Memory B cell (primary cell): ENCODE results near the gene SLC25A36.

Source experiments
- ATAC-seq: fragments of 150-1000 bp; cut with Tn5 transposase; 2 replicates; pipeline ENCODE4 v1.10.0; 2021; ENCODE audit warnings: low read depth, mild to moderate bottlenecking, moderate library complexity
- DNase-seq, 2 donors: peaks; one replicate each; pipeline ENCODE4 v3.0.0; 2022; ENCODE audit warnings: low spot score in 2 of 2
- H3K27ac Mint-ChIP-seq: one replicate; pipeline ENCODE4 v1.8.0; 2022; ENCODE audit warnings: mild to moderate bottlenecking, moderate library complexity, mixed read lengths
- H3K27me3 Mint-ChIP-seq: one replicate; pipeline ENCODE4 v1.8.0; 2022; ENCODE audit warnings: mixed read lengths
- H3K36me3 Mint-ChIP-seq: one replicate; pipeline ENCODE4 v1.8.0; 2022; ENCODE audit warnings: mild to moderate bottlenecking, mixed read lengths
- H3K4me1 Mint-ChIP-seq: one replicate; pipeline ENCODE4 v1.8.0; 2022; ENCODE audit warnings: mixed read lengths
- H3K4me3 Mint-ChIP-seq: one replicate; pipeline ENCODE4 v1.8.0; 2022; ENCODE audit warnings: mild to moderate bottlenecking, moderate library complexity, mixed read lengths
- H3K9me3 Mint-ChIP-seq: one replicate; pipeline ENCODE4 v1.8.0; 2022; ENCODE audit warnings: mixed read lengths

Gene SLC25A36, protein sequence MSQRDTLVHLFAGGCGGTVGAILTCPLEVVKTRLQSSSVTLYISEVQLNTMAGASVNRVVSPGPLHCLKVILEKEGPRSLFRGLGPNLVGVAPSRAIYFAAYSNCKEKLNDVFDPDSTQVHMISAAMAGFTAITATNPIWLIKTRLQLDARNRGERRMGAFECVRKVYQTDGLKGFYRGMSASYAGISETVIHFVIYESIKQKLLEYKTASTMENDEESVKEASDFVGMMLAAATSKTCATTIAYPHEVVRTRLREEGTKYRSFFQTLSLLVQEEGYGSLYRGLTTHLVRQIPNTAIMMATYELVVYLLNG

DNA sequence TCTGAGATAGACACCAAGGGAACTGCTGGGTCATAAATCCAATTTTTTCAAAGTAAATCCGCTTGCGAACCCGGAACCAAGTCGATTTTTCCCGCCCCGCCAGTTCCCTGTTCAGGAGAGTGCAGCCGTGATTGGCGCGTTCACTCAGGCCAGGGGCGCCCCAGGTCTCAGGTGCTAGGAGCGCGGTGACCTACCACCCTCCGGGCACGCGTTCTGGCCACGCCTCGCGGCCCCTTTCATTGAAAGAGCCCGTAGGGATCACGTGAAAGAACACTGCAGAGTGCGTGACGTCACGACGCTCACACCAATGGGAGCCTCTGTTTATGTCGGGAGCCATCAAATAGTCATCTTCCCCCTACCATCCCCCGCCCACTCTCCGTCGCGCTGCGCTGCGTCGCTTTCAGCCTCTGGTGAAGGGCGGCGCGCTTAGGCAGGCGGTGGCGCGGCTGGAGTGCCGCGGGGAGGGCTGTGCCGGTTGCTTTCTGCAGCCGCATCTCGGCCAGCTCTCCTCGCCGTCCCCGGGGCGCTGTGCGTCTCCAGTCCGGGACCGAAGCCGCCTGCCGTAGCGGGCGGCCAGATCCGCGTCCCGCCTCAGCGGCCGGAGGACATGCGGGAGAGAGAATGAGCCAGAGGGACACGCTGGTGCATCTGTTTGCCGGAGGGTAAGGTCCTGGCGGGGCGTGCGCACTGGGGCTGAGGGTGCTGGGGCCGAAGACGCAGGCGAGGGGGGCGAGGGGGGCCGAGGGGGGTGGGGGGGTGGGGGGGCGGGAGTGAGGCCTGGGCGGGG, at the start of gene SLC25A36:
SLC25A36 (plus strand) TSS at position 403 of the 787 bp plus-strand sequence; CDS start at position 622, 219 bp downstream.
- peak within 1 kb of the TSS; percentile 96 for H3K4me3 Mint-ChIP-seq
- no peaks in the 10 kb centered on the region for H3K27me3 Mint-ChIP-seq
- H3K4me1 Mint-ChIP-seq = peaks cover 22% of the 10 kb centered on the region
- DNase-seq = peak; percentile 89 to 92
- ATAC-seq = peak; percentile 93
- peak within 1 kb of the TSS; percentile 98 for H3K27ac Mint-ChIP-seq
- H3K9me3 Mint-ChIP-seq = no peaks in the 10 kb centered on the region
- peaks cover 3% of the 10 kb centered on the region for H3K36me3 Mint-ChIP-seq

DNA sequence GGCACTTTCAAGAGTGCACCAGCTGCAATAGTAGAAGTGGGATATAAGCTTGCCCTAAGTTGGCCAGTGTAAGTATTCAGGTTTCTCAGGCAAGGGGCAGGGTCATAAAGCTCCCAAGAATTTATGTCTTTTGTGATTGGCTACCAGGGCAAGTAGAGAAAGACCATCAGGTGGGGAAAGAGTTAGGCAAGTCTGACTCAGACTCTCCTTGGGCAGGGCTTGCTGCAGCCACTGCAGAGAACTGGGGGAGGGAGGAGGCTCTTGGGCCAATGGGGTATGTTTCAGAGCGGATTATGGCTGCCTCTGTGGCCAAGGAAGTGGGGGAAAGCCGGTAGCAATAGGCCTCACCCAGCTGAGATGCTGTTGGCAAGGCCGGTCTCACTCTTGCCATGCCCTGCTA, 44.6 kb upstream of the SLC25A36 start:
- H3K9me3 Mint-ChIP-seq = no peaks in the 10 kb centered on the region
- H3K36me3 Mint-ChIP-seq = no peaks in the 10 kb centered on the region
- no peak overlapping the region for H3K4me3 Mint-ChIP-seq
- H3K4me1 Mint-ChIP-seq = peaks cover 3% of the 10 kb centered on the region
- ATAC-seq (no peak), DNase-seq (no peak)
- no peak overlapping the region for H3K27ac Mint-ChIP-seq
- H3K27me3 Mint-ChIP-seq = peaks cover 16% of the 10 kb centered on the region

DNA sequence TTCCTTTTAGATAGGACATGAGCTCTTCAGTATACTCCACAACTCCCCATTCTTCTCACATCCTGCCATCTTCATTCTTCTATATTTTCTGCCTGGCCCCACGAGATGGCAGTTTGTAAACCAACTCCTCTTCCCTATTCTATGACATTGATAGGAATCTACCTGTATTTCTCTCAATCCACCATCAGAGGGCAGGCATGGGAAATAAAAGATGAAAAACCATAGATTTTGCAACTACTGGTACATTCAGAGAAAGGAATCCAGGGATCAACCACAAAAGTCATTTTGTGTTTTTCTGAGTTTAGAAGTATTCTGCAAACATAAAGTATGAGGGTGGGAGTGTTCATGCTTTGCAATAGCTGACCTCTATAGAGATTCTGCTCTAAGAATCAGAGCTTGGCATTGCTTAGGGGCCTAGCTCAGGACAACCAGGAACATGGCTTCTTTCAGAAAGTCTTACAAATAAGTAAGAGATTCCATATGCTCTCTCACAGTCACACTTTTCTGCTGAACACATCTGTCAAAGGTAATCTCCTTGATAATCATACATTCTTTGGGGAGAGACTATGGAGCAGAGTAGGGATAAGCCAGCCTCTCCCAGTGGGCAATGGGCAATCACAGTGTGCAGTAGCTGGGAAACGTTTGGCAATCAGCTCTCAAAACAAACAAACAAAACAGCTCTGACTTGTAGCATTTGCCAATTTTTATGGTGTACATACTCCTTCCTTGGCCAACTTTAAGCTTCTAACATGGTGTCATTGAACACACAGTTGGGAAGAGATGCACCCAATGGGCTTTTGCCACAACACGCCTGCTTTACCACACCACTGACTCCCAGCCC, 43.1 kb upstream of the SLC25A36 start:
- Mint-ChIP-seq H3K36me3 (no peaks in the 10 kb centered on the region), H3K27me3 (peaks cover 11% of the 10 kb centered on the region), H3K9me3 (no peaks in the 10 kb centered on the region), H3K4me3 (no peak overlapping the region), H3K27ac (no peak overlapping the region), H3K4me1 (peaks cover 3% of the 10 kb centered on the region)
- DNase-seq (peak in 1 of 2 donors; percentile 17), ATAC-seq (peak; percentile 49)

DNA sequence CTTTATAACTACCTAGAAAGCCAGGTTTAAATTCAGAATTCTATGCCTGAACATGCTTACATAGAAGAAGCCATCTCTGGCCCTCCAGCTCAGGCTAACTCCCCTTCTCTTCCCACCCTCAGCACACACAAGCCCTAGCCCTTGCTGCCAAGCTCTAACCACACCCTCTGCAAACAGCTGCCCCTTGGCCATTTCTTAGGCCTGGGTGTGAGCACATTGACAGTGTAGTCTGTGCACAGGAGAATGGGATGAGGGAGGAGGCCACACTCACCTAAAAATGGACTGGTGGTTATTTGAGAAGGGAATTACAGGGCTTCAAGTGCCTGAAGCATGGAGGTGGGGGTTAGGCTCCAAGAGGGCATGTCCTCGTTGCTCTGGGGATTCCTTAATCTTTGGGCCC, 42.3 kb upstream of the SLC25A36 start:
- Mint-ChIP-seq H3K4me3 (no peak overlapping the region), H3K36me3 (no peaks in the 10 kb centered on the region), H3K27me3 (peaks cover 9% of the 10 kb centered on the region), H3K4me1 (peaks cover 3% of the 10 kb centered on the region), H3K9me3 (no peaks in the 10 kb centered on the region), H3K27ac (no peak overlapping the region)
- no peak for DNase-seq
- no peak for ATAC-seq

DNA sequence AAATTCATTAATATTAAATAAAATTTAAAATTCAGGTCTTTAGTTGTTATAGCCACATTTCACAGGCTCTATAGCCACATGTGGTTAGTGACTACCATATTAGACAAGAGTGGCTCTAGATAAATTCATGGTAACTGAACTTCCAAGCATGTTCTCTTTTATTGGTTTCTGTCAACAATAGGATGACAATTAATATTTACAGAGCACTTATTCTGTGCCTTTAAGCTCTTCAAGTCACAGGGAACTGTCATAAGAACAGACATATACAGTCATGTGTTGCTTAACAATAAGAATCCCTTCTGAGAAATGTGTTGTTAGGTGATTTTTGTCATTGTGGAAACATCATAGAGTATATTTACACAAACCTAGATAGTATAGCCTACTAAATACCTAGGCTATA, 38.8 kb upstream of the SLC25A36 start:
- H3K27ac Mint-ChIP-seq = no peak overlapping the region
- peaks cover 3% of the 10 kb centered on the region for H3K4me1 Mint-ChIP-seq
- ATAC-seq = no peak
- peaks cover 4% of the 10 kb centered on the region for H3K27me3 Mint-ChIP-seq
- H3K9me3 Mint-ChIP-seq = no peaks in the 10 kb centered on the region
- H3K4me3 Mint-ChIP-seq = no peak overlapping the region
- no peaks in the 10 kb centered on the region for H3K36me3 Mint-ChIP-seq
- no peak for DNase-seq

DNA sequence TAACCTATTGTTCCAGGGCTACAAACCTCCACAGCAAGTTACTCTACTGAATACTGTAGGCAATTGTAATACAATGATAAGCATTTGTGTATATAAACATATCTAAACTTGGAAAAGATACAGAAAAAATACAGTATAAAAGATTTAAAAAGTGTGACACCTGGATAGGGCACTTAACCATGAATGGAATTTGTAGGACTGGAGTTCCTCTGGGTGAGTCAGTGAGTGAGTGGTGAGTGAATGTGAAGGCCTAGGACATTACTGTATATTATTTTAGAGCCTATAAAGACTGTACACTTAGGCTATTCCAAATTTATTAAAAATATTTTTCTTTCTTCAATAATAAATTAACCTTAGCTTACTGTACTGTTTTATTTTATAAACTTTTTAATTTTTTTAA, 38.4 kb upstream of the SLC25A36 start:
- Mint-ChIP-seq H3K4me3 (no peak overlapping the region), H3K36me3 (no peaks in the 10 kb centered on the region), H3K27me3 (peaks cover 4% of the 10 kb centered on the region), H3K9me3 (no peaks in the 10 kb centered on the region), H3K4me1 (peaks cover 2% of the 10 kb centered on the region), H3K27ac (no peak overlapping the region)
- no peak for ATAC-seq
- no peak for DNase-seq

DNA sequence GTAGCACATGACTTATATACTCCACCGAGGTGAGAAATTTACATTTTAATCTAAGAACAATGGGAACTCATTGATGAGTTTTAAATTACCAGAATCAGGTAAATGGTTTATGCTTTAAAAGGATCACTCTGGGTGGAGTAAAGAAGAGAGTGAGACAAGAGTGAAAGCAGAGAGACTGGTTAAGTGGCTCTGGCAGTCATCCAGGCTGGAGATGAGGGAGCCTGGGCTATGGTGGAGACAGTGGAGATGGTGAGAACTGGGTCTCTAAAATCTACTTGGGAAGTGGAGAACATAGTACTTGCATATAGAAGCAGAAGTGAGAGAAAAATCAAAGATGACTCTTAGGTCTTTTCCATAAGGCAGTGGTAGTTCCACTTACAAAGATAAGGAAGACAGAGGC, 37.1 kb upstream of the SLC25A36 start:
- no peak for DNase-seq
- no peaks in the 10 kb centered on the region for H3K4me1 Mint-ChIP-seq
- peaks cover 2% of the 10 kb centered on the region for H3K27me3 Mint-ChIP-seq

DNA sequence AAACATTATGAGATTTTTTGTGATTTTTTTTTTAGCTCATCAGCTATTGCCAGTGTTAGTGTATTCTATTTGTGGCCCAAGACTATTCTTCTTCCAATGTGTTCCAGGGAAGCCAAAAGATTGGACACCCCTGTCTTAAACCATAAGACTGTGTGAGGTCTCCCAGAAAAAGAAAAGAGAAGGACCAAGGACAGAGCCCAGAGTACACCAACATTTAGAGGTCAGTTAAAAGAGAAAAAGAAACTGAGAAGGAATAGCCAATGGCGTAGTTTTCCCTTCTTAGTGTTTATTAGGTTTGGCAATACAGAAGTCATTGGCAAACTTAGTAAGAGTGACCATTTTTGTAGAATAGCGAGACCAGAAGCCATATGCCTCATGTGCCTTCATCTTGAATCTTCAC, 36.1 kb upstream of the SLC25A36 start:
- no peak overlapping the region for H3K4me3 Mint-ChIP-seq
- peaks cover 2% of the 10 kb centered on the region for H3K27me3 Mint-ChIP-seq
- no peaks in the 10 kb centered on the region for H3K36me3 Mint-ChIP-seq
- ATAC-seq (no peak), DNase-seq (no peak)
- no peaks in the 10 kb centered on the region for H3K4me1 Mint-ChIP-seq
- H3K9me3 Mint-ChIP-seq = no peaks in the 10 kb centered on the region
- H3K27ac Mint-ChIP-seq = no peak overlapping the region

More for the DNA sequence above, 37.1 kb upstream of the SLC25A36 start:
- Mint-ChIP-seq H3K27ac (no peak overlapping the region), H3K36me3 (no peaks in the 10 kb centered on the region), H3K9me3 (no peaks in the 10 kb centered on the region), H3K4me3 (no peak overlapping the region)
- no peak for ATAC-seq

DNA sequence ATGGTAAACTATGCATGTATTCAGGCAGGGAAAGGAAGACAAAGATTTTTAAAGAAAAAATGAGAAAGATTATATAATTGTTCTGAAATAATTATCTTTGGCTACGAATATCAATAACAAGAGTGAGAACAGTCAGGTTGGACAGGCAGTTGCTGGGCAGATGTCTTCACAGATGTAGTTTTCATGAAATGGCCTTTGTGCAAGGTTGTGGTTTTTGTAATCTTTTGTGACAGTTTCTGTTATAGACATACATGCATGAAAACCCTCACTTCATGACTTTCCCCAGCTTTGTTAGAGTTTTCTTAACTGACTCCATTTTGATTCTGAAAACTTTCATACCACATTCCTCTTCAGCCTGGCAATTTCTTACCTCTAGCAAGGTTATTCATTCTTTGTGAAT, 34.9 kb upstream of the SLC25A36 start:
- Mint-ChIP-seq H3K36me3 (no peaks in the 10 kb centered on the region), H3K27me3 (peaks cover 5% of the 10 kb centered on the region), H3K4me3 (no peak overlapping the region), H3K9me3 (no peaks in the 10 kb centered on the region), H3K4me1 (peaks cover 2% of the 10 kb centered on the region), H3K27ac (no peak overlapping the region)
- ATAC-seq (no peak), DNase-seq (no peak)

DNA sequence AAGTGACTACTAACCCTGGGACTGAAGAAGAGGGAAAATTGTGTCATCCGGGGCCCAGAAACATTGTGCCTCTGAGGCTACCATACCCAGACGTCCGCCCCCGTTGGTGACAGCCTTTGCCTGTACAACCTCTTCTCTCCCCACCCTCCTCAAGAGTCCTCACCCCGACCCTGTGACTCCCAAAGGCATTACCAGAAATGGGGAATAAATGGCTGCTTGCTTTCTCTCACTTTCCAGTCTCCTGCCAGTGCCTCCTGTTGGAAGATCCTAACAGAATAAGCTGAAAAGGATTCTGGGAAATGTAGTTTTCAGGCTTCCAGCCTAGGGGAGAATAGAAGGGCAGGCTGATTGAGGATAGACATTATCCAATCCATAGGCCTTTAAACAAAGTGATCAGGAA, 30.8 kb upstream of the SLC25A36 start:
- DNase-seq = no peak
- peak overlapping the region; percentile 73 for H3K4me3 Mint-ChIP-seq
- H3K27me3 Mint-ChIP-seq = peaks cover 5% of the 10 kb centered on the region
- H3K9me3 Mint-ChIP-seq = no peaks in the 10 kb centered on the region
- no peaks in the 10 kb centered on the region for H3K36me3 Mint-ChIP-seq
- H3K4me1 Mint-ChIP-seq = peaks cover 2% of the 10 kb centered on the region
- H3K27ac Mint-ChIP-seq = no peak overlapping the region
- ATAC-seq = no peak

DNA sequence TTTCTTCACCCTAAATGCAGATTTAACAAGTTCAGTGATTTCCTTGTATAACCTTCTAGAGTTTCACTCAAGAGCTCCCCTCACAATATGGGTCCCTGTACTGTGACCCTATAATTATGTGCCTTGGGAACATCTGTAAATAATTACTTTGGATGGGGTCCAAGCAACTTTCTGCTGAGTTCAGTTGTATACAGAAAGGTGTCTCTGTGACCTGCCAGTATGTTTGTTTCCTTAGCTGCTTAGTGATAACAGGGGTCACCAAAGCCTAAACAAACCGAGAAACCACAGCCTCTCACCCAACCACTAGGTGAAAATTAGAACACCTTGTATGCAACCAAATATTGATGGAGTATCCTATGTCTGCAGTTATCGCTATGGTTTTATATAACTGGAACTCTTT, 29.8 kb upstream of the SLC25A36 start:
- peaks cover 10% of the 10 kb centered on the region for H3K27me3 Mint-ChIP-seq
- H3K9me3 Mint-ChIP-seq = no peaks in the 10 kb centered on the region
- no peak overlapping the region for H3K4me3 Mint-ChIP-seq
- H3K4me1 Mint-ChIP-seq = peaks cover 2% of the 10 kb centered on the region
- no peak for ATAC-seq
- DNase-seq = no peak
- no peak overlapping the region for H3K27ac Mint-ChIP-seq
- no peaks in the 10 kb centered on the region for H3K36me3 Mint-ChIP-seq

DNA sequence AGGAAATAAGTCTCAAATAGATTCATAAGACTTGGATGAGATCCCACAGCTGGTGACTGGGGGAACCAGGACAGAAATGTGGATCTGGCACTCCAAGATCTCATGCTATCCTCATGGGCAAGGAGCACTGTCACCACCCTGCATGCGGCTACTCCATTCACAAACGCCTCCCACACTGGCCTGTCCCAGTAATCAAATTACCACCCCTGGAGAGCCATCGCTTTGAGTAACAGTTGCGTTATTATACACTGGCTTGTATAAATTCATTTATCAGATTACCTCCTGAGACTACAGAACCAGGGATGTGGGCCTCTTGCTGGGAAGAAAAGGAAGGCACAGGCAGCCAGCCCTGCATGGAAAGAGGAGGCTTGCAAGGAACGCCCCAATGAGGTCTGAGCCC, 27.9 kb upstream of the SLC25A36 start:
- Mint-ChIP-seq H3K9me3 (no peaks in the 10 kb centered on the region), H3K4me3 (no peak overlapping the region), H3K4me1 (peaks cover 2% of the 10 kb centered on the region), H3K27me3 (peaks cover 19% of the 10 kb centered on the region), H3K36me3 (no peaks in the 10 kb centered on the region), H3K27ac (no peak overlapping the region)
- ATAC-seq = no peak
- DNase-seq = no peak

DNA sequence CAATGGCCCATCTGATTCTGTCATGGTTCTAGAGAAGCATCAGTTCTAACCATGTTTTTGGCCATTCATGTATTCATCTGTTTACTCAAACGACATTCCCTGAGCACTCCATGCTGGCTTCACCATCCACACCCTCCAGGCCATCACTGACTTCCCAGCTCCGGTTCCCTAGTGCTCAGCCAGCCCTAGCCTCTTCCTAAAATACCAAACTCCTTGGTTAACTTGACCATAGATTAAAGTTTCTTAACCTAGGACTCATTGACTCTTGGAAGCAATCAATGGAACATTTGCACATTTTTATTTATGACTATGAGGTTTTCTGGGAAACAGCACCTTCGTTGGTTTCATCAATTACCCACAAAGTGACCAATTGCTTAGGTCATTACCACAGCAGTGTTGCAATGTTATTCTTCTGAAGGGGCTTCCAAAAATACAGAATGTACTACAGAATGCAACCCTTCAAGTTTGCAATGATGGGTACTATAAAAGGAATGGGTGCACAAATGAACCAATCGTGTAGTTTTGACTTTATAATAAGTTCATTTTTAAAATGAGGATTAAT, 27.2 kb upstream of the SLC25A36 start:
- H3K27me3 Mint-ChIP-seq = peaks cover 21% of the 10 kb centered on the region
- H3K36me3 Mint-ChIP-seq = no peaks in the 10 kb centered on the region
- peaks cover 2% of the 10 kb centered on the region for H3K4me1 Mint-ChIP-seq
- H3K27ac Mint-ChIP-seq = no peak overlapping the region
- H3K4me3 Mint-ChIP-seq = no peak overlapping the region
- H3K9me3 Mint-ChIP-seq = no peaks in the 10 kb centered on the region
- DNase-seq (no peak), ATAC-seq (no peak)

DNA sequence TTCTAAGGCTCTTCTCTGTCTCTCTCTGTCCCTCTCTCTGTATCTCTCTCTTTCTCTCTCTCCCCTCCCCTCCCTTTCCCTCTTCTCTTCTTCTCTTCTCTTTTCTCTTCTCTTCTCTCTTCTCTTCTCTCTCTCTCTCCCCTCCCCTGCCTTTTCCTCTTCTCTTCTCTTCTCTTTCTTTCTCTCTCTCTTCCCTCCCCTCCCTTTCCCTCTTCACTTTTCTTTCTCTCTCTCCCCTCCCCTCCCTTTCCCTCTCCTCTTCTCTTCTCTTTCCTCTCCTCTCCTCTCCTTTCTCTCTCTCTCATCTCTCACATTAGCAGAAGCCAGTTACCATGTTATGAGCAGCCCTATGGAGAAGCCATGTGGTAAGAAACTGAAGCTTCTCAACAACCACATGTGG, 25.0 kb upstream of the SLC25A36 start:
- H3K4me3 Mint-ChIP-seq = no peak overlapping the region
- no peak overlapping the region for H3K27ac Mint-ChIP-seq
- peaks cover 17% of the 10 kb centered on the region for H3K27me3 Mint-ChIP-seq
- DNase-seq (no peak), ATAC-seq (no peak)
- no peaks in the 10 kb centered on the region for H3K36me3 Mint-ChIP-seq
- H3K4me1 Mint-ChIP-seq = no peaks in the 10 kb centered on the region
- no peaks in the 10 kb centered on the region for H3K9me3 Mint-ChIP-seq
